Measurements from ENCODE around the gene STAB2. TPM values are rescaled to one million over a fixed set of nuclear protein-coding genes. Genes with fewer than 3 reads are reported as not detected.

Gene STAB2
- total and polyA plus RNA-seq, 2 of the 8 experiments (the other 6 are each of a cell fraction or from before 2014, with no cell fraction given) = not detected

GRCh38 chr12:103664626-103665025 lies 77.6 kb downstream of the STAB2 start (continued):
- TF ChIP-seq CHD7 (IDR thresholded peaks at IDR 0.05; ENCODE audit: insufficient replicate concordance, low read length) (no peak), JUND (IDR thresholded peaks at IDR 0.05; ENCODE audit: low read length) (no peak), NRF1 (IDR thresholded peaks at IDR 0.05; ENCODE audit: low read depth, low read length) (no peak), CHD1 (IDR thresholded peaks at IDR 0.05; ENCODE audit: low read depth, low read length) (no peak), SIN3A (conservative IDR thresholded peaks at IDR 0.05 in 1 of 2, IDR thresholded peaks at IDR 0.05 in 1 of 2; ENCODE audit: low read depth in 1 of 2, low read length in 2 of 2) (no peak), ZNF274 (IDR thresholded peaks at IDR 0.05; ENCODE audit: borderline replicate concordance, extremely low read depth, low read length) (no peak), TEAD4 (IDR thresholded peaks at IDR 0.05; ENCODE audit: low read depth, low read length) (no peak), RXRA (IDR thresholded peaks at IDR 0.05; ENCODE audit: insufficient read depth, low read depth, low read length) (no peak), BCL11A (IDR thresholded peaks at IDR 0.05; ENCODE audit: low read depth in 2 of 2, low read length in 2 of 2) (no peak), EZH2 (IDR thresholded peaks at IDR 0.05; ENCODE audit: low read depth, low read length, severe bottlenecking) (no peak), YY1 (IDR thresholded peaks at IDR 0.05; ENCODE audit: low read depth, low read length) (no peak), SIRT6 (IDR thresholded peaks at IDR 0.05; ENCODE audit: low read length) (no peak), HDAC6 (IDR thresholded peaks at IDR 0.05; ENCODE audit: low read depth, low read length) (no peak)
